B cell (primary cell): Measurements from ENCODE around the gene ARHGAP28. TPM values are rescaled to one million over a fixed set of nuclear protein-coding genes. Genes with fewer than 3 reads are reported as not detected.

ENCODE experiments used
- ATAC-seq: fragments of 200-7000 bp; cut with Tn5 transposase; one replicate; pipeline ENCODE4 v1.10.0; 2021; ENCODE audit warnings: low read depth, mild to moderate bottlenecking, moderate number of reproducible peaks, moderate library complexity
- CTCF ChIA-PET: fragments of 350-600 bp; sonication (Branson Sonifier 250); formaldehyde crosslinking; loops from one replicate; lab custom pipeline; 2021; ENCODE audit warnings: antibody characterized with exemption, inconsistent platforms; lab: Charles Lee
- POLR2A ChIA-PET: fragments of 350-600 bp; sonication (Branson Sonifier 250); formaldehyde crosslinking; loops from one replicate; lab custom pipeline; 2021; ENCODE audit warnings: antibody characterized with exemption; lab: Charles Lee
- DNase-seq: peaks from one replicate; pipeline ENCODE4 v3.0.0; 2013
- H2AFZ ChIP-seq: 2 replicates; pipeline ENCODE4 v1.6.1; 2012; ENCODE audit warnings: mild to moderate bottlenecking, low read depth, low read length; ENCODE audit not compliant: insufficient read depth, poor library complexity, severe bottlenecking
- H3K27ac ChIP-seq, 2 donors: 1 replicate in 1 of 2; 2 replicates in 1 of 2; pipeline ENCODE4 v1.5.1; 2012 to 2013; ENCODE audit warnings: low read length in 2 of 2, mild to moderate bottlenecking in 2 of 2, moderate library complexity in 1 of 2
- H3K27me3 ChIP-seq, 4 experiments: fragments of 200-600 bp in 1 of 4; sonication (generic) in 1 of 4; replicated peaks in 1 of 4; 1 replicate in 2 of 4; 2 replicates in 2 of 4; pipeline versions ENCODE4 v1.6.1 to v1.7.0; 2013 to 2016; ENCODE audit warnings: low read length in 3 of 4, mild to moderate bottlenecking in 2 of 4, mixed read lengths in 1 of 4, moderate library complexity in 1 of 4; ENCODE audit not compliant: insufficient read depth in 4 of 4, control insufficient read depth in 3 of 4; ENCODE audit errors: control extremely low read depth in 1 of 4
- H3K36me3 ChIP-seq, 2 experiments: replicated peaks in 1 of 2; 1 replicate in 1 of 2; 2 replicates in 1 of 2; pipeline versions ENCODE4 v1.6.1 to v1.7.1; 2013; ENCODE audit warnings: low read length in 1 of 2; ENCODE audit not compliant: insufficient read depth in 2 of 2, control insufficient read depth in 1 of 2; ENCODE audit errors: control extremely low read depth in 1 of 2, extremely low read depth in 1 of 2
- H3K4me1 ChIP-seq, 2 donors: fragments of 200-600 bp in 1 of 2; sonication (generic) in 1 of 2; 1 replicate in 1 of 2; 2 replicates in 1 of 2; pipeline versions ENCODE4 v1.5.1 to v1.6.1; 2013 to 2017; ENCODE audit warnings: low read length in 2 of 2; ENCODE audit not compliant: control insufficient read depth in 2 of 2, insufficient read depth in 2 of 2
- H3K4me2 ChIP-seq: replicated peaks from 2 replicates; pipeline ENCODE3; 2012; ENCODE audit warnings: mild to moderate bottlenecking, low read depth, low read length; ENCODE audit not compliant: poor library complexity, severe bottlenecking
- H3K4me3 ChIP-seq, 5 experiments: fragments of 200-600 bp in 1 of 5; sonication (generic) in 1 of 5; 1 replicate in 3 of 5; 2 replicates in 2 of 5; pipeline versions ENCODE4 v1.5.1 to v1.7.0; 2011 to 2016; ENCODE audit warnings: low read length in 4 of 5, mild to moderate bottlenecking in 4 of 5, low read depth in 2 of 5, control low read depth in 1 of 5, moderate library complexity in 1 of 5; ENCODE audit not compliant: insufficient read depth in 1 of 5; ENCODE audit errors: control extremely low read depth in 1 of 5, extremely low read depth in 1 of 5
- H3K79me2 ChIP-seq: fragments of 200-600 bp; sonication (generic); one replicate; pipeline ENCODE4 v1.6.0; 2016; ENCODE audit warnings: low read length; ENCODE audit not compliant: control insufficient read depth, insufficient read depth
- H3K9ac ChIP-seq: fragments of 200-600 bp; sonication (generic); 2 replicates; pipeline ENCODE4 v1.6.1; 2017; ENCODE audit warnings: mild to moderate bottlenecking, low read length, moderate library complexity
- H3K9me3 ChIP-seq, 3 donors: one replicate each; pipeline versions ENCODE4 v1.6.1 to v1.7.1; 2013; ENCODE audit warnings: low read length in 2 of 3; ENCODE audit not compliant: control insufficient read depth in 2 of 3, insufficient read depth in 1 of 3; ENCODE audit errors: control extremely low read depth in 1 of 3
- H4K20me1 ChIP-seq: 2 replicates; pipeline ENCODE4 v1.6.0; 2012; ENCODE audit warnings: mild to moderate bottlenecking, low read length; ENCODE audit not compliant: insufficient read depth, control insufficient read depth, poor library complexity, severe bottlenecking
- H3K27ac Mint-ChIP-seq: one replicate; pipeline ENCODE4 v1.8.0; 2021; ENCODE audit warnings: mixed read lengths
- H3K27me3 Mint-ChIP-seq: one replicate; pipeline ENCODE4 v1.8.0; 2021; ENCODE audit warnings: mixed read lengths
- H3K4me1 Mint-ChIP-seq: one replicate; pipeline ENCODE4 v1.8.0; 2021; ENCODE audit warnings: mixed read lengths
- H3K4me3 Mint-ChIP-seq: one replicate; pipeline ENCODE4 v1.8.0; 2021; ENCODE audit warnings: mixed read lengths
- H3K9me3 Mint-ChIP-seq: one replicate; pipeline ENCODE4 v1.8.0; 2022; ENCODE audit warnings: mixed read lengths; ENCODE audit not compliant: insufficient read depth
- CTCF ChIP-seq: fragments of 200-600 bp; IDR thresholded peaks from one replicate; pipeline ENCODE4 v1.8.0; 2022; ENCODE audit warnings: antibody characterized with exemption, mild to moderate bottlenecking
- EZH2 ChIP-seq: IDR thresholded peaks from 2 replicates; pipeline ENCODE4 v1.6.1; 2012; ENCODE audit warnings: borderline replicate concordance, low read depth, mild to moderate bottlenecking, moderate library complexity, low read length; ENCODE audit not compliant: insufficient read depth, poor library complexity, severe bottlenecking
- WGBS: methylation state at CpG from one replicate; pipeline ENCODE4 v1.1.5; 2013; ENCODE audit warnings: missing lambda C conversion rate; ENCODE audit not compliant: insufficient coverage; 5-methylcytosine and 5-hydroxymethylcytosine counted together
- intact Hi-C: fragments of 100-400 bp; cut with micrococcal nuclease; formaldehyde crosslinking; loops from one replicate; pipeline ENCODE4 v1.10.0; 2022
- polyA plus RNA-seq: library from polyadenylated mRNA; depleted of rRNA; stranded (reverse); fragments of >200 nt; gene quantifications from 2 replicates; pipeline ENCODE4 v1.2.3, GENCODE V29; 2012
- total RNA-seq, 2 donors: library from RNA; stranded (reverse); fragments of 120-200 nt in 1 of 2; gene quantifications; 1 replicate in 1 of 2; 2 replicates in 1 of 2; pipeline versions ENCODE4 v1.2.3 to v1.2.4, GENCODE V29; 2013 to 2022

Gene ARHGAP28
- total and polyA plus RNA-seq, 2 donors (not counting 1 experiment from before 2014, with no cell fraction given) = not detected

GRCh38 chr18:6752202-6752860 lies 22.8 kb downstream of the ARHGAP28 start:
- H3K27me3 Mint-ChIP-seq = no peaks in the 10 kb centered on the region
- POLR2A ChIA-PET = no interaction called here
- WGBS = 77% methylated on average over 3 of the region's 6 CpGs

DNA sequence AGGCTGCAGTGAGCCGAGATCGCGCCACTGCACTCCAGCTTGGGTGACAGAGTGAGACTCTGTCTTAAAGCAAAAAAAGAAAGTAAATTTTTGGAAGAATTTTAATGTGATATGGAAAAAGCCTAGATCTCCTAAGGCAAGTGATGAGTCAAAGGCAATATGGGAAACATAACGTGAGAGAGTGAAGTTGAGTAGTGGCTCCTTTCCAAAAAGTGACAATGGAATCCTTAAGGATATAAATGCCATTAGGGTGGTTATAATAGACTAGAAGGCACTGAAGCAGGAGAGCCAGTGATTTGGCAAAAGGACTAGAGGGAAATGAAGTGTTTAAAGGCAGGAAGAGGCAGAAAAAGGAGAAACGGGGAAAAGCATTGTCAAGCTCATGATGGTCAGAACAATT lies 25.6 kb downstream of the ARHGAP28 start:
- no peak overlapping the region for H3K4me2 ChIP-seq
- 97% methylated on average over 4 of the region's 5 CpGs for WGBS
- no peaks in the 10 kb centered on the region for H3K36me3 ChIP-seq
- no peaks in the 10 kb centered on the region for H3K4me1 ChIP-seq
- no peak for DNase-seq
- no peak overlapping the region for H3K4me3 ChIP-seq
- peaks cover 6% of the 10 kb centered on the region for H3K9me3 Mint-ChIP-seq
- H3K4me3 Mint-ChIP-seq = no peak overlapping the region
- no peak for TF ChIP-seq EZH2
- TF ChIP-seq CTCF = no peak
- no peak overlapping the region for H3K27ac Mint-ChIP-seq
- ATAC-seq = no peak
- H3K27me3 ChIP-seq = no peaks in the 10 kb centered on the region
- no peaks in the 10 kb centered on the region for H3K9me3 ChIP-seq
- no peak overlapping the region for H3K9ac ChIP-seq
- H3K79me2 ChIP-seq = no peaks in the 10 kb centered on the region
- no peaks in the 10 kb centered on the region for H3K4me1 Mint-ChIP-seq
- ChIA-PET CTCF (no interaction called here), POLR2A (no interaction called here)
- no peaks in the 10 kb centered on the region for H3K27me3 Mint-ChIP-seq
- no peak overlapping the region for H3K27ac ChIP-seq
- no peaks in the 10 kb centered on the region for H4K20me1 ChIP-seq
- intact Hi-C loops = no loop called here
- H2AFZ ChIP-seq = no peak overlapping the region

More at GRCh38 chr18:6752202-6752860, 22.8 kb downstream of the ARHGAP28 start:
- Histone ChIP-seq H3K9ac (no peak overlapping the region), H3K9me3 (no peaks in the 10 kb centered on the region), H3K4me2 (no peak overlapping the region), H3K27me3 (no peaks in the 10 kb centered on the region), H3K4me1 (no peaks in the 10 kb centered on the region), H3K36me3 (no peaks in the 10 kb centered on the region), H2AFZ (no peak overlapping the region), H4K20me1 (no peaks in the 10 kb centered on the region), H3K27ac (no peak overlapping the region), H3K4me3 (no peak overlapping the region), H3K79me2 (no peaks in the 10 kb centered on the region)
- Mint-ChIP-seq H3K4me1 (no peaks in the 10 kb centered on the region), H3K27ac (no peak overlapping the region), H3K9me3 (peaks cover 6% of the 10 kb centered on the region), H3K4me3 (no peak overlapping the region)
- ATAC-seq (no peak), DNase-seq (no peak)
- TF ChIP-seq EZH2 (no peak), CTCF (no peak)
- intact Hi-C loops = no loop called here
- CTCF ChIA-PET = no interaction called here
